Body of pancreas (tissue), 4 donors: Measurements from ENCODE around the gene ARL2BP. TPM values are rescaled to one million over a fixed set of nuclear protein-coding genes. Genes with fewer than 3 reads are reported as not detected.

ENCODE experiments used
- ATAC-seq: fragments of 150-250 bp; one replicate; pipeline ENCODE4 v1.9.1; 2016
- DNase-seq, 4 donors: peaks; one replicate each; pipeline ENCODE4 v3.0.0-alpha.2; 2019
- H3K27ac ChIP-seq, 4 donors: fragments of 200-600 bp; sonication (generic); 1 replicate in 3 of 4; 2 replicates in 1 of 4; pipeline versions ENCODE4 v1.5.1 to v1.6.1; 2016 to 2019; ENCODE audit warnings: mild to moderate bottlenecking in 1 of 4, mixed read lengths in 1 of 4, moderate library complexity in 1 of 4
- H3K27me3 ChIP-seq, 2 donors: fragments of 200-600 bp; sonication (generic); one replicate each; pipeline ENCODE4 v1.6.0; 2016; ENCODE audit warnings: mild to moderate bottlenecking in 1 of 2
- H3K36me3 ChIP-seq, 2 donors: fragments of 200-600 bp; sonication (generic); replicated peaks in 1 of 2; 2 replicates each; pipeline ENCODE4 v1.5.1; 2016; ENCODE audit warnings: low read depth in 2 of 2; ENCODE audit not compliant: insufficient read depth in 1 of 2
- H3K4me1 ChIP-seq: fragments of 200-600 bp; sonication (generic); one replicate; pipeline ENCODE4 v1.6.0; 2016
- H3K4me3 ChIP-seq, 2 donors: fragments of 200-600 bp; sonication (generic); 1 replicate in 1 of 2; 2 replicates in 1 of 2; pipeline ENCODE4 v1.5.1; 2016 to 2019
- H3K9me3 ChIP-seq, 3 donors: fragments of 200-600 bp; sonication (generic); 1 replicate in 2 of 3; 2 replicates in 1 of 3; pipeline ENCODE4 v1.5.1; 2016
- CTCF ChIP-seq, 7 experiments: fragments of 450-650 bp in 4 of 7; fragments of 200-600 bp in 3 of 7; sonication (generic) in 3 of 7; IDR thresholded peaks; one replicate each; pipeline ENCODE4 v1.5.1; 2016 to 2019; ENCODE audit warnings: antibody characterized with exemption in 7 of 7
- POLR2A ChIP-seq, 3 donors: fragments of 450-650 bp; IDR thresholded peaks; one replicate each; pipeline ENCODE4 v1.6.1; 2016; ENCODE audit warnings: antibody characterized with exemption in 3 of 3, mild to moderate bottlenecking in 2 of 3
- WGBS, 2 donors: methylation state at CpG; one replicate each; pipeline ENCODE4 v1.1.5; 2017; 5-methylcytosine and 5-hydroxymethylcytosine counted together
- intact Hi-C: fragments of 100-400 bp; cut with DNase I; formaldehyde crosslinking; loops from one replicate; pipeline ENCODE4 v1.15.1; 2023
- total RNA-seq, 2 donors: library from RNA; depleted of rRNA; stranded (reverse); fragments of >200 nt; gene quantifications; one replicate each; pipeline ENCODE4 v1.1.0, GENCODE V29; 2016

Gene ARL2BP
- total RNA-seq, 2 donors from 2014 or later, result 15.8 to 21.5 TPM

- ATAC-seq, result no peak
- peaks cover 5 to 14% of the 10 kb centered on the region in 2 donors for H3K36me3 ChIP-seq
- TF ChIP-seq CTCF (IDR thresholded peaks at IDR 0.05) (no peak), POLR2A (IDR thresholded peaks at IDR 0.05) (no peak)
- DNase-seq, result peak in 1 of 4 donors; percentile 8
- no peaks in the 10 kb centered on the region for H3K9me3 ChIP-seq
- H3K27me3 ChIP-seq, result no peaks in the 10 kb centered on the region
- H3K4me1 ChIP-seq, result peaks cover 18% of the 10 kb centered on the region
- intact Hi-C loops, result no loop called here
- 81 to 85% methylated on average over 11 to 13 of the region's 13 CpGs for WGBS, 2 donors
- no peak overlapping the region for H3K4me3 ChIP-seq
- no peak overlapping the region for H3K27ac ChIP-seq
Observed at GRCh38 chr16:57257455-57258070, 12.5 kb downstream of the ARL2BP start.

- ATAC-seq (no peak), DNase-seq (peak in 2 of 4 donors; percentile 10)
- Histone ChIP-seq H3K36me3 (peaks cover 4 to 12% of the 10 kb centered on the region in 2 donors), H3K4me1 (peaks cover 19% of the 10 kb centered on the region), H3K27me3 (no peaks in the 10 kb centered on the region), H3K9me3 (no peaks in the 10 kb centered on the region), H3K4me3 (no peak overlapping the region), H3K27ac (no peak overlapping the region)
- 94 to 98% methylated on average over 18 of the region's 18 CpGs for WGBS, 2 donors
- no peak for TF ChIP-seq POLR2A (IDR thresholded peaks at IDR 0.05)
- TF ChIP-seq CTCF (IDR thresholded peaks at IDR 0.05), result no peak
- intact Hi-C loops, result no loop called here
Observed at GRCh38 chr16:57258226-57258909, 13.3 kb downstream of the ARL2BP start.

- Histone ChIP-seq H3K27ac (no peak overlapping the region), H3K4me3 (no peak overlapping the region), H3K27me3 (no peaks in the 10 kb centered on the region), H3K36me3 (peaks cover 4 to 12% of the 10 kb centered on the region in 2 donors), H3K4me1 (peaks cover 19% of the 10 kb centered on the region), H3K9me3 (no peaks in the 10 kb centered on the region)
- WGBS, 2 donors, result 33 to 53% methylated on average over 1 of the region's 1 CpG
- no peak for ATAC-seq
- peak in 1 of 4 donors; percentile 8 for DNase-seq
- intact Hi-C loops, result no loop called here
- no peak for TF ChIP-seq CTCF (IDR thresholded peaks at IDR 0.05)
- TF ChIP-seq POLR2A (IDR thresholded peaks at IDR 0.05), result no peak
Observed at GRCh38 chr16:57258910-57259475, 13.9 kb downstream of the ARL2BP start.

- intact Hi-C loops, result no loop called here
- H3K4me1 ChIP-seq, result peaks cover 29% of the 10 kb centered on the region
- no peak overlapping the region for H3K4me3 ChIP-seq
- ATAC-seq (no peak), DNase-seq (peak in 2 of 4 donors; percentile 3 to 8)
- no peaks in the 10 kb centered on the region for H3K9me3 ChIP-seq
- H3K27me3 ChIP-seq, result no peaks in the 10 kb centered on the region
- H3K36me3 ChIP-seq, result peaks cover 4 to 12% of the 10 kb centered on the region in 2 donors
- no peak for TF ChIP-seq POLR2A (IDR thresholded peaks at IDR 0.05)
- TF ChIP-seq CTCF (IDR thresholded peaks at IDR 0.05), result no peak
- no peak overlapping the region for H3K27ac ChIP-seq
- 69 to 75% methylated on average over 14 to 16 of the region's 16 CpGs for WGBS, 2 donors
Observed at GRCh38 chr16:57260294-57260929, 15.4 kb downstream of the ARL2BP start.
